B cell (primary cell): ENCODE data around the gene NAP1L1. TPM values are rescaled to one million over a fixed set of nuclear protein-coding genes. Genes with fewer than 3 reads are reported as not detected.

Experiments
- ATAC-seq: fragments of 200-7000 bp; cut with Tn5 transposase; one replicate; pipeline ENCODE4 v1.10.0; 2021; ENCODE audit warnings: low read depth, mild to moderate bottlenecking, moderate number of reproducible peaks, moderate library complexity
- CTCF ChIA-PET: fragments of 350-600 bp; sonication (Branson Sonifier 250); formaldehyde crosslinking; loops from one replicate; lab custom pipeline; 2021; ENCODE audit warnings: antibody characterized with exemption, inconsistent platforms; lab: Charles Lee
- POLR2A ChIA-PET: fragments of 350-600 bp; sonication (Branson Sonifier 250); formaldehyde crosslinking; loops from one replicate; lab custom pipeline; 2021; ENCODE audit warnings: antibody characterized with exemption; lab: Charles Lee
- DNase-seq: peaks from one replicate; pipeline ENCODE4 v3.0.0; 2013
- H2AFZ ChIP-seq: 2 replicates; pipeline ENCODE4 v1.6.1; 2012; ENCODE audit warnings: mild to moderate bottlenecking, low read depth, low read length; ENCODE audit not compliant: insufficient read depth, poor library complexity, severe bottlenecking
- H3K27ac ChIP-seq, 2 donors: 1 replicate in 1 of 2; 2 replicates in 1 of 2; pipeline ENCODE4 v1.5.1; 2012 to 2013; ENCODE audit warnings: low read length in 2 of 2, mild to moderate bottlenecking in 2 of 2, moderate library complexity in 1 of 2
- H3K27me3 ChIP-seq, 4 experiments: fragments of 200-600 bp in 1 of 4; sonication (generic) in 1 of 4; replicated peaks in 1 of 4; 1 replicate in 2 of 4; 2 replicates in 2 of 4; pipeline versions ENCODE4 v1.6.1 to v1.7.0; 2013 to 2016; ENCODE audit warnings: low read length in 3 of 4, mild to moderate bottlenecking in 2 of 4, mixed read lengths in 1 of 4, moderate library complexity in 1 of 4; ENCODE audit not compliant: insufficient read depth in 4 of 4, control insufficient read depth in 3 of 4; ENCODE audit errors: control extremely low read depth in 1 of 4
- H3K36me3 ChIP-seq, 2 experiments: replicated peaks in 1 of 2; 1 replicate in 1 of 2; 2 replicates in 1 of 2; pipeline versions ENCODE4 v1.6.1 to v1.7.1; 2013; ENCODE audit warnings: low read length in 1 of 2; ENCODE audit not compliant: insufficient read depth in 2 of 2, control insufficient read depth in 1 of 2; ENCODE audit errors: control extremely low read depth in 1 of 2, extremely low read depth in 1 of 2
- H3K4me1 ChIP-seq, 2 donors: fragments of 200-600 bp in 1 of 2; sonication (generic) in 1 of 2; 1 replicate in 1 of 2; 2 replicates in 1 of 2; pipeline versions ENCODE4 v1.5.1 to v1.6.1; 2013 to 2017; ENCODE audit warnings: low read length in 2 of 2; ENCODE audit not compliant: control insufficient read depth in 2 of 2, insufficient read depth in 2 of 2
- H3K4me2 ChIP-seq: replicated peaks from 2 replicates; pipeline ENCODE3; 2012; ENCODE audit warnings: mild to moderate bottlenecking, low read depth, low read length; ENCODE audit not compliant: poor library complexity, severe bottlenecking
- H3K4me3 ChIP-seq, 5 experiments: fragments of 200-600 bp in 1 of 5; sonication (generic) in 1 of 5; 1 replicate in 3 of 5; 2 replicates in 2 of 5; pipeline versions ENCODE4 v1.5.1 to v1.7.0; 2011 to 2016; ENCODE audit warnings: low read length in 4 of 5, mild to moderate bottlenecking in 4 of 5, low read depth in 2 of 5, control low read depth in 1 of 5, moderate library complexity in 1 of 5; ENCODE audit not compliant: insufficient read depth in 1 of 5; ENCODE audit errors: control extremely low read depth in 1 of 5, extremely low read depth in 1 of 5
- H3K79me2 ChIP-seq: fragments of 200-600 bp; sonication (generic); one replicate; pipeline ENCODE4 v1.6.0; 2016; ENCODE audit warnings: low read length; ENCODE audit not compliant: control insufficient read depth, insufficient read depth
- H3K9ac ChIP-seq: fragments of 200-600 bp; sonication (generic); 2 replicates; pipeline ENCODE4 v1.6.1; 2017; ENCODE audit warnings: mild to moderate bottlenecking, low read length, moderate library complexity
- H3K9me3 ChIP-seq, 3 donors: one replicate each; pipeline versions ENCODE4 v1.6.1 to v1.7.1; 2013; ENCODE audit warnings: low read length in 2 of 3; ENCODE audit not compliant: control insufficient read depth in 2 of 3, insufficient read depth in 1 of 3; ENCODE audit errors: control extremely low read depth in 1 of 3
- H4K20me1 ChIP-seq: 2 replicates; pipeline ENCODE4 v1.6.0; 2012; ENCODE audit warnings: mild to moderate bottlenecking, low read length; ENCODE audit not compliant: insufficient read depth, control insufficient read depth, poor library complexity, severe bottlenecking
- H3K27ac Mint-ChIP-seq: one replicate; pipeline ENCODE4 v1.8.0; 2021; ENCODE audit warnings: mixed read lengths
- H3K27me3 Mint-ChIP-seq: one replicate; pipeline ENCODE4 v1.8.0; 2021; ENCODE audit warnings: mixed read lengths
- H3K4me1 Mint-ChIP-seq: one replicate; pipeline ENCODE4 v1.8.0; 2021; ENCODE audit warnings: mixed read lengths
- H3K4me3 Mint-ChIP-seq: one replicate; pipeline ENCODE4 v1.8.0; 2021; ENCODE audit warnings: mixed read lengths
- H3K9me3 Mint-ChIP-seq: one replicate; pipeline ENCODE4 v1.8.0; 2022; ENCODE audit warnings: mixed read lengths; ENCODE audit not compliant: insufficient read depth
- EZH2 ChIP-seq: IDR thresholded peaks from 2 replicates; pipeline ENCODE4 v1.6.1; 2012; ENCODE audit warnings: borderline replicate concordance, low read depth, mild to moderate bottlenecking, moderate library complexity, low read length; ENCODE audit not compliant: insufficient read depth, poor library complexity, severe bottlenecking
- WGBS: methylation state at CpG from one replicate; pipeline ENCODE4 v1.1.5; 2013; ENCODE audit warnings: missing lambda C conversion rate; ENCODE audit not compliant: insufficient coverage; 5-methylcytosine and 5-hydroxymethylcytosine counted together
- intact Hi-C: fragments of 100-400 bp; cut with micrococcal nuclease; formaldehyde crosslinking; loops from one replicate; pipeline ENCODE4 v1.10.0; 2022
- polyA plus RNA-seq: library from polyadenylated mRNA; depleted of rRNA; stranded (reverse); fragments of >200 nt; gene quantifications from 2 replicates; pipeline ENCODE4 v1.2.3, GENCODE V29; 2012
- total RNA-seq, 2 donors: library from RNA; stranded (reverse); fragments of 120-200 nt in 1 of 2; gene quantifications; 1 replicate in 1 of 2; 2 replicates in 1 of 2; pipeline versions ENCODE4 v1.2.3 to v1.2.4, GENCODE V29; 2013 to 2022
- TF ChIP-seq, protein P1 (sequence below): fragments of 200-600 bp; IDR thresholded peaks from one replicate; pipeline ENCODE4 v1.8.0; 2022; ENCODE audit warnings: antibody characterized with exemption, mild to moderate bottlenecking

NAP1L1 gene
- total and polyA plus RNA-seq, 2 donors (not counting 1 experiment from before 2014, with no cell fraction given) = 165 to 766 TPM

DNA sequence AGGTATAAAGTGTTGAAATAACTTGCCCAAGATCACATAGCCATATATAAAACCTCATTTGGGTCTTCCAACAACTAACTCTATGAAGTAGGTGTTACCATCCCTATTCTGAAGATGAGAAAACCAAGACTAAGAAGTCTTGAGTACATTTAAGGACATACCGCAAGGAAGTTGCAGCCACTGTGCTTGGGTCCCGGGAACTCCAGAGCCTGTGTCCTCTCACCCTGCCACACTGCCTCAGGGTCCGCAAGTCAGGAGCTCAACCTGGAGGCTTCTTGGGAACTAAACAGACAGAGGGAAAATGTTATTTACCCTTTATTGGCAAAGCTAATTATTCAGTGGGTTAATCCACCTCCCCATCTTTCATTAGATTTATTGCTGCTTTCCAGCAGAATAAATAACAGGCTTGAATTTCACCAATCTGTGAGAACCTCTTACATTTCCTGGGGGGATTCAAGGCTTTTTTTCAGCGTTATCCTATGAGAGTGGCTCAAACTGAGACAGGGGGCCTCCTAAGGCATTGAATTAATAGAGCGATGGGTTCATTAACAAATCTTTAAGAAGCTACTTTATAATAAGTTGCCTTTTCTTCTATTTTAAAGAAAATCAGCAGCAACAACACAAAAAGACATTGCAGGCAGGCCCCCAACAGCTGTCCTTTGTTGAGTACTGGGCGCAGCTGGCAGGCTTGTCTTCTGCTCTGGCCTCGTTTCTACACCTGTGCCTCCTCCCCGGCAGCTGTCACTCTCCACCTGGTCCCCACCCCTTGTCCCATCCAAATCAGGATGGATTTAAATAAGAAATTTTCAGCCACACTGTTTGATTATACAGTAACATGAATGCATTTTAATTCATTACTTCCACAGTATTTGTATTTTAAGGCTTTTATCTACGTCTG is 78.2 kb downstream of the NAP1L1 start:
- no peak overlapping the region for H3K4me3 ChIP-seq
- H2AFZ ChIP-seq = no peak overlapping the region
- H3K9ac ChIP-seq = no peak overlapping the region
- Mint-ChIP-seq H3K4me3 (no peak overlapping the region), H3K4me1 (no peaks in the 10 kb centered on the region), H3K27me3 (peaks cover 24% of the 10 kb centered on the region), H3K27ac (no peak overlapping the region), H3K9me3 (peaks cover 6% of the 10 kb centered on the region)
- peaks cover 0 to 5% (median 0%) of the 10 kb centered on the region in 3 donors for H3K9me3 ChIP-seq
- no peak overlapping the region for H3K4me2 ChIP-seq
- H3K27me3 ChIP-seq = peaks cover 0 to 3% (median 0%) of the 10 kb centered on the region in 4 experiments
- ChIA-PET CTCF (no interaction called here), POLR2A (no interaction called here)
- H4K20me1 ChIP-seq = no peaks in the 10 kb centered on the region
- intact Hi-C loops = no loop called here
- no peaks in the 10 kb centered on the region for H3K4me1 ChIP-seq
- DNase-seq (no peak), ATAC-seq (no peak)
- no peak overlapping the region for H3K27ac ChIP-seq
- H3K79me2 ChIP-seq = no peaks in the 10 kb centered on the region
- TF ChIP-seq, protein P1, sequence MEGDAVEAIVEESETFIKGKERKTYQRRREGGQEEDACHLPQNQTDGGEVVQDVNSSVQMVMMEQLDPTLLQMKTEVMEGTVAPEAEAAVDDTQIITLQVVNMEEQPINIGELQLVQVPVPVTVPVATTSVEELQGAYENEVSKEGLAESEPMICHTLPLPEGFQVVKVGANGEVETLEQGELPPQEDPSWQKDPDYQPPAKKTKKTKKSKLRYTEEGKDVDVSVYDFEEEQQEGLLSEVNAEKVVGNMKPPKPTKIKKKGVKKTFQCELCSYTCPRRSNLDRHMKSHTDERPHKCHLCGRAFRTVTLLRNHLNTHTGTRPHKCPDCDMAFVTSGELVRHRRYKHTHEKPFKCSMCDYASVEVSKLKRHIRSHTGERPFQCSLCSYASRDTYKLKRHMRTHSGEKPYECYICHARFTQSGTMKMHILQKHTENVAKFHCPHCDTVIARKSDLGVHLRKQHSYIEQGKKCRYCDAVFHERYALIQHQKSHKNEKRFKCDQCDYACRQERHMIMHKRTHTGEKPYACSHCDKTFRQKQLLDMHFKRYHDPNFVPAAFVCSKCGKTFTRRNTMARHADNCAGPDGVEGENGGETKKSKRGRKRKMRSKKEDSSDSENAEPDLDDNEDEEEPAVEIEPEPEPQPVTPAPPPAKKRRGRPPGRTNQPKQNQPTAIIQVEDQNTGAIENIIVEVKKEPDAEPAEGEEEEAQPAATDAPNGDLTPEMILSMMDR = no peak
- TF ChIP-seq EZH2 = no peak
- WGBS = 90% methylated on average over 2 of the region's 9 CpGs
- no peaks in the 10 kb centered on the region for H3K36me3 ChIP-seq

DNA sequence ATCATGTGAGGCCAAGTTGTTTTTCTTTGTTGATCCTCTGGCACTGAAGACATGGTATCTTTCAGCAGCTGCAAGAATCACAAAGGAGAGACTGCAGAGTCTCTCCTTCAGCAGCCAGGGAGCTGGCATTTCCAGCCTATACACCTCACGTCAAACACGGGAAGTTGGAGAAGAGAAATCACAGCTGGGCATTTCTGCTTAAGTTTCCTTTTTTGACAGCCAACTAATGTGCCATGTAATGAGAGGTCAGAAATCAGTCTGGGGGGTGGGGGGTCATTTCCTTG is 81.2 kb downstream of the NAP1L1 start:
- H3K9me3 Mint-ChIP-seq = peaks cover 6% of the 10 kb centered on the region
- no peaks in the 10 kb centered on the region for H4K20me1 ChIP-seq
- H3K4me3 ChIP-seq = no peak overlapping the region
- no peaks in the 10 kb centered on the region for H3K4me1 Mint-ChIP-seq
- no peaks in the 10 kb centered on the region for H3K4me1 ChIP-seq
- H3K27ac Mint-ChIP-seq = no peak overlapping the region
- H3K9me3 ChIP-seq = peaks cover 0 to 5% (median 0%) of the 10 kb centered on the region in 3 donors
- no peak overlapping the region for H3K27ac ChIP-seq
- DNase-seq (no peak), ATAC-seq (no peak)
- POLR2A ChIA-PET = no interaction called here
- H3K9ac ChIP-seq = no peak overlapping the region
- TF ChIP-seq, protein P1 = no peak
- no peak for TF ChIP-seq EZH2
- no CpG with 5 or more reads among the region's 2 CpGs for WGBS
- CTCF ChIA-PET = interaction anchor here (0.7 to 1.2 kb wide), 2 partner anchors 9 to 28 kb away, joined by 4 read pairs; partner anchors contain the start of gene PHLDA1
- intact Hi-C loops = no loop called here
- H3K79me2 ChIP-seq = no peaks in the 10 kb centered on the region
- no peak overlapping the region for H2AFZ ChIP-seq
- no peaks in the 10 kb centered on the region for H3K36me3 ChIP-seq
- no peak overlapping the region for H3K4me2 ChIP-seq
- H3K4me3 Mint-ChIP-seq = no peak overlapping the region
- H3K27me3 ChIP-seq = peaks cover 0 to 3% (median 0%) of the 10 kb centered on the region in 4 experiments
- peaks cover 20% of the 10 kb centered on the region for H3K27me3 Mint-ChIP-seq
